ENCODE results near the gene ANO7. TPM values are rescaled to one million over a fixed set of nuclear protein-coding genes. Genes with fewer than 3 reads are reported as not detected.

The ANO7 gene
- total and polyA plus RNA-seq, 11 donors = 0.67 to 3.0 (median 1.1) TPM

DNA sequence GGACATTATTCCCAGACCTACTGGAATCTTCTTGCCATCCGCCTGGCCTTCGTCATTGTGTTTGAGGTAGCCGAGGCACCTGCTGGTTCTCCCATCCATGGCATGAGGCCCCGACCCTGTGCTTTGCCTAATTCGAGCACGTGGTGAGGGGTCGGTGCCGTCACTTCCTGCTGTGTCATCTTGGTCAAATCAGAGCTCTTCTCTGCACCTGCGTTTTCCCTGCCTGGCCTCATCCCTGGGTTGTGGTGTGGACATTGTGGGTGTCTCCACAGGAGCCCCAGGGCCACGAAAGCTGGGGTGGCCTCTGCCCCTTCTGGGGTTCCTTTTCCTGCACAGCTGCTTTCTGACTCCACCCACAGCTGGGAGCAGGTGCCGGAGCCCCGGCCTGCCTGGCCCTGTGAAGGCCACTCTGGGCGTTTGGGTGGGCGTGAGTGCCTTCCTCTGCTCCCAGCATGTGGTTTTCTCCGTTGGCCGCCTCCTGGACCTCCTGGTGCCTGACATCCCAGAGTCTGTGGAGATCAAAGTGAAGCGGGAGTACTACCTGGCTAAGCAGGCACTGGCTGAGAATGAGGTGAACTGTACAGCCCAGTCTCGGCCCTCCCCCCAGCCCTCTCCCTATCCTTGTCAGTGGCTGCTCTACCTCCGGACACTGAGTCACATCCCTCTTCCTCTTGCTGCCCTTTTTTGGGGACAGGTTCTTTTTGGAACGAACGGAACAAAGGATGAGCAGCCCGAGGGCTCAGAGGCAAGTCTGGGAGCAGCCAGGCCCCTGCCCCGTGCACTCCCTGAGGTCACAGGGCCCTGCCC is 34.9 kb downstream of the ANO7 start:
- Histone ChIP-seq H3K27me3 (no peaks in the 10 kb centered on the region), H3K4me1 (peaks cover 0 to 40% (median 22%) of the 10 kb centered on the region in 12 donors), H3K9me3 (no peaks in the 10 kb centered on the region), H3K36me3 (peaks cover 0 to 34% (median 28%) of the 10 kb centered on the region in 9 donors), H3K4me3 (no peak overlapping the region), H3K27ac (no peak overlapping the region)
- 59 to 72% (median 64%) methylated on average over 22 to 23 of the region's 23 CpGs for WGBS, 4 donors
- intact Hi-C loops (cut with DNase I) = no loop called here
- DNase-seq = peak in 2 of 5 donors; percentile 25 to 49
- peak in 3 of 4 donors; percentile 13 to 41 (median 14) for ATAC-seq
- TF ChIP-seq, protein P1, sequence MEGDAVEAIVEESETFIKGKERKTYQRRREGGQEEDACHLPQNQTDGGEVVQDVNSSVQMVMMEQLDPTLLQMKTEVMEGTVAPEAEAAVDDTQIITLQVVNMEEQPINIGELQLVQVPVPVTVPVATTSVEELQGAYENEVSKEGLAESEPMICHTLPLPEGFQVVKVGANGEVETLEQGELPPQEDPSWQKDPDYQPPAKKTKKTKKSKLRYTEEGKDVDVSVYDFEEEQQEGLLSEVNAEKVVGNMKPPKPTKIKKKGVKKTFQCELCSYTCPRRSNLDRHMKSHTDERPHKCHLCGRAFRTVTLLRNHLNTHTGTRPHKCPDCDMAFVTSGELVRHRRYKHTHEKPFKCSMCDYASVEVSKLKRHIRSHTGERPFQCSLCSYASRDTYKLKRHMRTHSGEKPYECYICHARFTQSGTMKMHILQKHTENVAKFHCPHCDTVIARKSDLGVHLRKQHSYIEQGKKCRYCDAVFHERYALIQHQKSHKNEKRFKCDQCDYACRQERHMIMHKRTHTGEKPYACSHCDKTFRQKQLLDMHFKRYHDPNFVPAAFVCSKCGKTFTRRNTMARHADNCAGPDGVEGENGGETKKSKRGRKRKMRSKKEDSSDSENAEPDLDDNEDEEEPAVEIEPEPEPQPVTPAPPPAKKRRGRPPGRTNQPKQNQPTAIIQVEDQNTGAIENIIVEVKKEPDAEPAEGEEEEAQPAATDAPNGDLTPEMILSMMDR (IDR thresholded peaks at IDR 0.05) = no peak
- TF ChIP-seq POLR2A (IDR thresholded peaks at IDR 0.05) = no peak

DNA sequence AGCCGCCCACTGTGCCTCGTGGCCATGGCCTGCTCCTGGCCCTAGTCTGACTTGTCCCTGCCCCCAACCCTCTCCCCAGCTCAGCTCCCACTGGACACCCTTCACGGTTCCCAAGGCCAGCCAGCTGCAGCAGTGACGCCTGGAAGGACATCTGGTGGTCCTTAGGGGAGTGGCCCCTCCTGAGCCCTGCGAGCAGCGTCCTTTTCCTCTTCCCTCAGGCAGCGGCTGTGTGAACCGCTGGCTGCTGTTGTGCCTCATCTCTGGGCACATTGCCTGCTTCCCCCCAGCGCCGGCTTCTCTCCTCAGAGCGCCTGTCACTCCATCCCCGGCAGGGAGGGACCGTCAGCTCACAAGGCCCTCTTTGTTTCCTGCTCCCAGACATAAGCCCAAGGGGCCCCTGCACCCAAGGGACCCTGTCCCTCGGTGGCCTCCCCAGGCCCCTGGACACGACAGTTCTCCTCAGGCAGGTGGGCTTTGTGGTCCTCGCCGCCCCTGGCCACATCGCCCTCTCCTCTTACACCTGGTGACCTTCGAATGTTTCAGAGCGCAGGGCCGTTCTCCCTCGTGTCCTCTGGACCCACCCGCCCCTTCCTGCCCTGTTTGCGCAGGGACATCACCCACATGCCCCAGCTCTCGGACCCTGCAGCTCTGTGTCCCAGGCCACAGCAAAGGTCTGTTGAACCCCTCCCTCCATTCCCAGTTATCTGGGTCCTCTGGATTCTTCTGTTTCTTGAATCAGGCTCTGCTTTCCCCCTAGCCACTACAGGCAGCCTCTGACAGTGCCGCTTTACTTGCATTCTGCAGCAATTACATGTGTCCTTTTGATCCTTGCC is 35.8 kb downstream of the ANO7 start:
- WGBS, 4 donors = 41 to 51% (median 46%) methylated on average over 26 of the region's 26 CpGs
- DNase-seq = peak; percentile 54 to 72 (median 61)
- Histone ChIP-seq H3K27ac (no peak overlapping the region), H3K4me1 (peaks cover 0 to 40% (median 14%) of the 10 kb centered on the region in 12 donors), H3K9me3 (no peaks in the 10 kb centered on the region), H3K4me3 (no peak overlapping the region), H3K27me3 (no peaks in the 10 kb centered on the region), H3K36me3 (peaks cover 0 to 42% (median 37%) of the 10 kb centered on the region in 9 donors)
- intact Hi-C loops (cut with DNase I) = no loop called here
- peak in 3 of 4 donors; percentile 38 to 53 (median 47) for ATAC-seq
- TF ChIP-seq POLR2A (IDR thresholded peaks at IDR 0.05) = no peak
- TF ChIP-seq, protein P1 (IDR thresholded peaks at IDR 0.05) = no peak

DNA sequence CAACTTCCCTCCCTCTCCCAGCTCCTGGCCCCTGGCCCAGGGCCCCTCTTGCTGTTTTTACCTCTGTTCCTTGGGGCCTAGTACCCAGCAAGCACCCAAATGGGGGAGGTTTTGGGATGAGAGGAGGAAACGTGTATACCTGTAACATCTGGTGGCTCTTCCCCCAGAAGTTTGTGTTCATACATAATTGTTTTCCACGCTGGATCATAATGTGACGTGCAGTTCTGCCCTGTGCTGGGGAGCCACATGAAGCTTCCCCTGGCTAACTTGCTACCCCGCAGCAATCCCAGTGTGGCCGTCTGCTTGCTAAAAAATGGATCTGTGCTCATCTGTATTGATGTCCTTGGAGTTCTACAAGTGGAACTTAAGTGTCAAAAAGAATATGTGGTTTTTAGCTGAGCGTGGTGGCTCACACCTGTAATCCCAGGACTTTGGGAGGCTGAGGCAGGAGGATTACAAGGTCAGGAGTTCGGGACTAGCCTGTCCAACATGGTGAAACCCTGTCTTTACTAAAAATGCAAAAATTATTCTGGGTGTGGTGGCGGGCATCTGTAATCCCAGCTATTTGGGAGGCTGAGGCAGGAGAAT is 36.5 kb downstream of the ANO7 start:
- DNase-seq (no peak), ATAC-seq (no peak)
- H3K36me3 ChIP-seq = peaks cover 3 to 50% (median 44%) of the 10 kb centered on the region in 9 donors
- TF ChIP-seq, protein P1 (IDR thresholded peaks at IDR 0.05) = no peak
- TF ChIP-seq POLR2A (IDR thresholded peaks at IDR 0.05) = no peak
- H3K27me3 ChIP-seq = no peaks in the 10 kb centered on the region
- H3K4me1 ChIP-seq = peaks cover 0 to 44% (median 13%) of the 10 kb centered on the region in 12 donors
- 75 to 93% (median 83%) methylated on average over 8 of the region's 8 CpGs for whole genome bisulfite sequencing, 4 donors
- intact Hi-C loops (cut with DNase I) = no loop called here
- no peak overlapping the region for H3K4me3 ChIP-seq
- H3K9me3 ChIP-seq = no peaks in the 10 kb centered on the region
- H3K27ac ChIP-seq = no peak overlapping the region
